ENCODE results near the gene CCT2. TPM values are rescaled to one million over a fixed set of nuclear protein-coding genes. Genes with fewer than 3 reads are reported as not detected.

Gene CCT2
- total and polyA plus RNA-seq, 10 of the 15 experiments (the other 5 are each of a cell fraction or from before 2014, with no cell fraction given), result 242 to 418 (median 348) TPM

DNA sequence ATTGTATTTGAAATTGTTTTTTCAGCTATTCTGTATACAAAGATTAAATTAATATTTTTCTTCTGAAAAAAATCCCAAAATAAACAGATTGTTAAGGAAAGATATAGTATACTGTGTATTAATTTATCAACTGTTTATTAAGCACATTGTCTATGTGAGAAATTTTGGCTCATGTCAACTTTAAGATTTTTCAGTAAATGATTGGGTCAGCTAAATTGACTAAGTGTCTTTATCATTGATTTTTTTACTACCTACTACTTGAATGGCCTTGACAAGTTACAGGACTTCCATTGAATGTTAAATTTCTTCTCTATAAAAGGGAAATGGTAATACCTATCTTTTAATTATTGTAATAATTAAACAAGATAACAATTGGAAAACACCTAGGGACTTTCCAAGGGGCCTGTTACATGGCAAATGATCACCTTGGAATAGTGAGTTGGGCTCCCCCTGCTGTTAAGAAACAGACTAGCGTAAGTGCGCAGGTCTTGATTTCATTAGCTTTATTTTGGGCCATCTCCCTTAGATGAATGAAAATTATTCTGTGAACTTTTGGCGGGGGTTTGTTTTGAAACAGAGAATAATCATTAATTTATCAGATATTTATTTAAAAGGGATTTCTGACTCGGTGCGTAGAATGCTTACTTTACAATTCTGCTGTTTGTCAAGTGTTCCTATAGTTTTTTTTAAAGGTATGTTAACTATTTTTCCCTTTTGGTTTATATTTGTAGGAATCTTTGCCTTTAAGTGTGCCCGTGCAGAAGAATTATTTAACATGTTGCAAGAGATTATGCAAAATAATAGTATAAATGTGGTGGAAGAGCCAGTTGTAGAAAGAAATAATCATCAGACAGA lies 14.5 kb upstream of the CCT2 start (continued):
- TF ChIP-seq EZH2 (IDR thresholded peaks at IDR 0.05; ENCODE audit: borderline replicate concordance, control insufficient read depth, low read depth, low read length), result no peak
- TF ChIP-seq HDGF (IDR thresholded peaks at IDR 0.05), result no peak

DNA sequence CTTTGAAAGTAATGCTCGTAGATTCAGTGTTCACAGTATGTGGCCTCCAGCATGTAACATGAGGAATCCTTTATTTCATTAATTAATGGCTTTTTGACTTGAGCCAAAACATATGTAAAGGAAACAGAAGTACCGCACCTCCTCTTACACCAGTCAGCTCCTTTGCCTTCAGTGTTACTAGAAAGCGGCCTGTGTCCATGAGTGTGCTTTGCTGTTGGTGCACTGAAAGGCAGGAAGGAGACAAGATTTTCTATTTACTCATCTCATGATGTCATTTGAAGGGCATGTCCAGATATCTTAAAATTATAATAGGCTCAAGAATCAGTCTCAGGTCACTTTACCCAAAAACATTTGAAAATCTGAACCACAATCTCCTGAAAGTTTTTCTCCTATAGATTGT lies 9.9 kb upstream of the CCT2 start:
- ChIA-PET SMC1A (ENCODE audit: uncharacterized antibody, unreplicated experiment) (no interaction called here), CTCF (interaction anchor here (0.9 to 1.5 kb wide), 3 partner anchors 20 to 217 kb away, joined by 3 to 4 read pairs (median 3); no protein-coding TSS in a partner anchor), RAD21 (ENCODE audit: unreplicated experiment) (no interaction called here), POLR2A (no interaction called here)
- Histone ChIP-seq H3K27me3 (replicated peaks in 1 of 2; ENCODE audit: control insufficient read depth in 2 of 2, insufficient read depth in 2 of 2, low read length in 1 of 2) (no peaks in the 10 kb centered on the region), H3K4me2 (ENCODE audit: control insufficient read depth, insufficient read depth) (no peak overlapping the region), H3K36me3 (ENCODE audit: control insufficient read depth in 2 of 2, insufficient read depth in 2 of 2, low read length in 1 of 2) (peaks cover 6 to 12% of the 10 kb centered on the region in 2 experiments), H3K9me3 (replicated peaks; ENCODE audit: control insufficient read depth, insufficient read depth, low read length) (no peaks in the 10 kb centered on the region), H4K20me1 (ENCODE audit: control insufficient read depth, insufficient read depth) (no peaks in the 10 kb centered on the region), H3K4me1 (ENCODE audit: control insufficient read depth, insufficient read depth, low read length) (no peaks in the 10 kb centered on the region), H2AFZ (ENCODE audit: control insufficient read depth, low read depth, low read length) (no peak overlapping the region), H3K9ac (ENCODE audit: control insufficient read depth, insufficient read depth, low read length) (no peak overlapping the region), H3K79me2 (ENCODE audit: control insufficient read depth, insufficient read depth, low read length) (no peaks in the 10 kb centered on the region), H3K27ac (ENCODE audit: control insufficient read depth, insufficient read depth) (no peak overlapping the region), H3K4me3 (no peak overlapping the region)
- no TSS peak for BruUV-seq (replicated peaks)
- in situ Hi-C loops (cut with MboI) (loop anchor here (10.0 kb wide), 2 partner anchors 191 to 421 kb away; no protein-coding TSS in a partner anchor), intact Hi-C loops (cut with micrococcal nuclease; ENCODE audit: unreplicated experiment) (no loop called here)
- no peak for DNase-seq (ENCODE audit: low read depth, low spot score)
- 98% methylated on average over 3 of the region's 3 CpGs for WGBS (ENCODE audit: insufficient coverage, insufficient replicate concordance, low lambda C conversion rate, missing lambda C conversion rate)
- no peak for FAIRE-seq
- TF ChIP-seq NRF1 (conservative IDR thresholded peaks at IDR 0.05; ENCODE audit: low read depth, low read length), result no peak
- no peak for TF ChIP-seq MEF2B (IDR thresholded peaks at IDR 0.05; ENCODE audit: partially characterized antibody, poor library complexity, severe bottlenecking)
- TF ChIP-seq TBL1XR1 (IDR thresholded peaks at IDR 0.05; ENCODE audit: low read depth, low read length), result no peak
- no peak for ATAC-seq
